HepG2 (cell line): ENCODE data around the gene SCYGR6. TPM values are rescaled to one million over a fixed set of nuclear protein-coding genes. Genes with fewer than 3 reads are reported as not detected.

Experiments
- CBFB ChIP-seq: sonication (generic); formaldehyde crosslinking; IDR thresholded peaks from 2 replicates; pipeline ENCODE4 v1.4.0; 2020; ENCODE audit warnings: missing genetic modification reagents
- CTCF ChIP-seq: sonication (generic); formaldehyde crosslinking; IDR thresholded peaks from 2 replicates; pipeline ENCODE4 v1.5.0; 2020; ENCODE audit warnings: mild to moderate bottlenecking, missing genetic modification reagents, moderate library complexity
- GABPB1 ChIP-seq: IDR thresholded peaks from 2 replicates; pipeline ENCODE4 v1.6.1; 2016; ENCODE audit warnings: mild to moderate bottlenecking, missing genetic modification reagents, moderate library complexity, missing compliant biosample characterization
- GMEB1 ChIP-seq: sonication (generic); formaldehyde crosslinking; IDR thresholded peaks from 2 replicates; pipeline ENCODE4 v1.5.1; 2020; ENCODE audit warnings: missing genetic modification reagents, mild to moderate bottlenecking, borderline replicate concordance
- GRHL1 ChIP-seq: sonication (generic); formaldehyde crosslinking; conservative IDR thresholded peaks from 2 replicates; pipeline ENCODE4 v1.8.0; 2022; ENCODE audit warnings: missing genetic modification reagents
- HIVEP1 ChIP-seq: sonication (generic); formaldehyde crosslinking; IDR thresholded peaks from 2 replicates; pipeline ENCODE4 v1.4.0; 2020; ENCODE audit warnings: mild to moderate bottlenecking, missing genetic modification reagents
- PITX1 ChIP-seq: sonication (generic); formaldehyde crosslinking; IDR thresholded peaks from 2 replicates; pipeline ENCODE4 v1.5.1; 2020; ENCODE audit warnings: mild to moderate bottlenecking, missing genetic modification reagents
- REL ChIP-seq: sonication (generic); formaldehyde crosslinking; conservative IDR thresholded peaks from 2 replicates; pipeline ENCODE4 v1.8.0; 2022; ENCODE audit warnings: mild to moderate bottlenecking, missing genetic modification reagents, moderate library complexity
- SCMH1 ChIP-seq: sonication (generic); formaldehyde crosslinking; IDR thresholded peaks from 2 replicates; pipeline ENCODE4 v1.9.0; 2021; ENCODE audit warnings: missing genetic modification reagents, mild to moderate bottlenecking, borderline replicate concordance
- SMC3 ChIP-seq: IDR thresholded peaks from 2 replicates; pipeline ENCODE4 v1.6.1; 2011; ENCODE audit warnings: low read length, improper control_type of control experiment
- ZBTB14 ChIP-seq: sonication (generic); formaldehyde crosslinking; IDR thresholded peaks from 2 replicates; pipeline ENCODE4 v1.4.0; 2020; ENCODE audit warnings: missing genetic modification reagents
- ZFP82 ChIP-seq: sonication (generic); formaldehyde crosslinking; IDR thresholded peaks from 2 replicates; pipeline ENCODE4 v1.5.1; 2020; ENCODE audit warnings: mild to moderate bottlenecking, missing genetic modification reagents, borderline replicate concordance
- ZNF788 ChIP-seq: sonication (generic); formaldehyde crosslinking; IDR thresholded peaks from 2 replicates; pipeline ENCODE4 v1.5.0; 2020; ENCODE audit warnings: mild to moderate bottlenecking, missing genetic modification reagents, borderline replicate concordance
- ZSCAN5A ChIP-seq: sonication (generic); formaldehyde crosslinking; IDR thresholded peaks from 2 replicates; pipeline ENCODE4 v1.8.0; 2022; ENCODE audit warnings: mild to moderate bottlenecking, missing genetic modification reagents, borderline replicate concordance
- polyA plus RNA-seq, 8 experiments: library from polyadenylated mRNA; depleted of rRNA in 3 of 8; stranded (reverse) in 7 of 8; unstranded in 1 of 8; fragments of >200 nt; fragmentation: Illumina TruSeq in 4 of 8; extraction: Trizol in 4 of 8; gene quantifications; 2 replicates each; pipeline versions ENCODE4 v1.2.1 to v1.2.3, GENCODE V29; 2011 to 2016; ENCODE audit warnings: low read depth in 4 of 8, missing spikeins in 1 of 8, mixed read lengths in 1 of 8; ENCODE audit not compliant: insufficient read depth in 1 of 8
- total RNA-seq, 5 experiments: library from RNA; depleted of rRNA; stranded (reverse); fragments of >200 nt; fragmentation: Illumina TruSeq; extraction: Trizol; gene quantifications; 2 replicates each; pipeline ENCODE4 v1.2.3, GENCODE V29; 2016; ENCODE audit warnings: low read depth in 1 of 5

SCYGR6 gene
- total and polyA plus RNA-seq, 2 of the 13 experiments (the other 11 are each of a cell fraction or from before 2014, with no cell fraction given) = not detected

GRCh38 chr2:227748079-227748478 lies 23.5 kb upstream of the SCYGR6 start (continued):
- no peak for TF ChIP-seq GMEB1 (CRISPR knock-in tag)
- TF ChIP-seq SCMH1 (CRISPR knock-in tag) = no peak
- TF ChIP-seq PITX1 (CRISPR knock-in tag) = no peak
- TF ChIP-seq CTCF = peak; percentile 72
- no peak for TF ChIP-seq ZBTB14
- TF ChIP-seq CBFB = no peak
- no peak for TF ChIP-seq GABPB1 (CRISPR knock-in tag)
- no peak for TF ChIP-seq GRHL1 (CRISPR knock-in tag)
- no peak for TF ChIP-seq ZFP82 (CRISPR knock-in tag)
- peak; percentile 51; the same call in 1 of the 2 replicates for TF ChIP-seq SMC3
- peak; percentile 75; the same call in 1 of the 2 replicates for TF ChIP-seq ZSCAN5A
- TF ChIP-seq ZNF788 = 0 out of 2 replicates have a peak, but pooled peaks have one; percentile 2
- 0 out of 2 replicates have a peak, but pooled peaks have one; percentile 35 for TF ChIP-seq HIVEP1
- no peak for TF ChIP-seq REL (CRISPR knock-in tag)
